ENCODE results near the gene HAUS1.
"Not testable (repeated sequence)": the region's sequence is repeated elsewhere in the genome, so short reads cannot be mapped to it uniquely, and the experiment has no call there.

The HAUS1 gene

GRCh38 chr18:46160050-46160798 lies 56.0 kb downstream of the HAUS1 start:
- no peak for DNase-seq

GRCh38 chr18:46160840-46161239 lies 56.7 kb downstream of the HAUS1 start:
- DNase-seq, result not testable (repeated sequence)

GRCh38 chr18:46161703-46162396 lies 57.7 kb downstream of the HAUS1 start:
- no peak for DNase-seq

GRCh38 chr18:46163091-46163490 lies 58.9 kb downstream of the HAUS1 start:
- DNase-seq, result no peak

- DNase-seq, result no peak
Observed at GRCh38 chr18:46163941-46164499, 59.8 kb downstream of the HAUS1 start.

GRCh38 chr18:46164502-46164901 lies 60.3 kb downstream of the HAUS1 start:
- DNase-seq, result not testable (repeated sequence)

- no peak for DNase-seq
Observed at GRCh38 chr18:46164920-46165319, 60.7 kb downstream of the HAUS1 start.

GRCh38 chr18:46166261-46166970 lies 62.2 kb downstream of the HAUS1 start:
- DNase-seq, result no peak

GRCh38 chr18:46167971-46168370 lies 63.8 kb downstream of the HAUS1 start:
- no peak for DNase-seq

GRCh38 chr18:46169464-46169941 lies 65.3 kb downstream of the HAUS1 start:
- DNase-seq, result no peak

GRCh38 chr18:46171331-46171730 lies 67.1 kb downstream of the HAUS1 start:
- no peak for DNase-seq

GRCh38 chr18:46173393-46174341 lies 69.5 kb downstream of the HAUS1 start:
- DNase-seq, result peak; percentile 91

- peak; percentile 12 for DNase-seq
Observed at GRCh38 chr18:46174342-46175041, 70.3 kb downstream of the HAUS1 start.

- no peak for DNase-seq
Observed at GRCh38 chr18:46176001-46176400, 71.8 kb downstream of the HAUS1 start.

Data from effector CD4-positive, alpha-beta T cell (primary cell).